GM21526 (cell line): ENCODE measurements around the gene PAQR8.
"Not testable (repeated sequence)": the region's sequence is repeated elsewhere in the genome, so short reads cannot be mapped to it uniquely, and the experiment has no call there.

Source experiments
- ATAC-seq: cut with Tn5 transposase; IDR thresholded peaks from one replicate; pipeline ENCODE4 v1.9.1; 2021; ENCODE audit warnings: moderate library complexity; ENCODE audit not compliant: unreplicated experiment, low FRiP score

The PAQR8 gene

DNA sequence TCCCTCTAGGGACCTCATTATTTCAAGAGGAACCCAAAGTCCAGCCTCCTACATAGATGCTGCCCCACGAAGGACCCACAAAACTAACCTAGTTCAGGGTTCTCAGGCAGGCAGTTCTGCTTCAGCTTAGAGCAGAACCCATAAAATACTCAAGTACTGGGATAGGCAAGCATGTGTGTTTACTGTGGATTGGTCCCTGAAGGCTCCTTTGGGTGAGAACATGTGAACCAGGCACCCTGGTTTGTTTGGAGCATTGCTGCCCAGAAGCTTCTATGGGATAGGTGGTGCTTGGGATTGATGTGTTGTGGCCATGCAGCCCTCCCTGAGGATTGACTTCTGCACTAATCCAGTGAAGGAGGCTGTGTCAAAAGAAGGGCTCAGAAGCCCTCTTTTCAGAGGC lies 43.3 kb downstream of the PAQR8 start:
- no peak for ATAC-seq

DNA sequence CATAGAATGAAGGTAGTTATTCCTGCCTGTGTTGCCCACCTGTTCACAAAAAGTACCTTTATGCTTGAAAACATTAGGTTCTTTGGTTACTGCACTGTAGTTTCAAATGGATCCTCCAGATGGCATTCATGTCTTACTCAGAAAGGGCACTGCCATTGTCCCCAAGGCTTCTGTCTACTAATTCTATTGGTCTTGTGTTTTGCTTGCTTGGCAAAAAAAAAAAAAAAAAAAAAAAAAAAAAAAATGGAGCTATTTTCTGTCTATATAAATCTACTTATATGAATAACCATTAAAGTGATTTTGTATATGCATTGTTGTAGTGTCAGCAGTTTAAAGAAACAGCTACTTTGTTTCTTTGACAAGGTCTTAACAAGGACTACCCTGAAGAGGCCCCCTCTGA lies 45.5 kb downstream of the PAQR8 start:
- ATAC-seq, result no peak

DNA sequence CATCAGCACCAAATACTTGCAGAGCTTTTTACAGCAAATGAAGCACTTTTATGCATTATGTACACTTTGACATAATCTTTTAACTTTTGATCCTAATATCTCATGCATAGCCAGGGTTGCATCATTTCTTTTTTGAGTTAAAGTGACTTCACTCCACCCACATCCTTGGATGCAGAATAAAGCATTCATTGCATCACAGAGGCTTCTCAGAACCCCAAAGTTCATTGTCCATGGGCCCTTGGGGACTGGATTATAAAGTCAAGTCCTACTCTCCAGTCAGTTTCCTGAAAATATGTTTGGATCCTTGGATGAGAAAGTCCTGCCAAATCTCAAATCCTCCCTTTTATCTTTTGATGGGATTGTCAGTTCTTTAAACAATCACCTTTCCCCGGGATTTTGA lies 47.5 kb downstream of the PAQR8 start:
- no peak for ATAC-seq

DNA sequence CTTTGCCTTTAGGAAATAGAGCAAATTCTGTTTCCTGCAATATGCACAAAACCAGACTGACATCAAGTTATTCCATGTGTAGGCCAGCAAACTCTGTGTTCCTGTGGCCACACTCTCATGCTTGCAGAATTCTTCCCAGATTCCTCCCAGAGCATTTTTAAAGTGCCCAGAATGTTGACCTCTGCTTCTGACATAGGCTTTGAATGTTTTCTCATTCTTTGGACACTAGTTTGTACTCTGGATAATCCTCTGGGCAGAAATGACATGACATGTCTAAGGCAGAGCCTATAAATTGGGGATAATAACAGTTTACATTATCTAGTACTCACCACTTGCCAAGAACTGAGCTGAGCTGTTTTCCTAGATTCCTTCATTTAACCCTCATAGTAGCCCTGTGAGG lies 49.0 kb downstream of the PAQR8 start:
- no peak for ATAC-seq

DNA sequence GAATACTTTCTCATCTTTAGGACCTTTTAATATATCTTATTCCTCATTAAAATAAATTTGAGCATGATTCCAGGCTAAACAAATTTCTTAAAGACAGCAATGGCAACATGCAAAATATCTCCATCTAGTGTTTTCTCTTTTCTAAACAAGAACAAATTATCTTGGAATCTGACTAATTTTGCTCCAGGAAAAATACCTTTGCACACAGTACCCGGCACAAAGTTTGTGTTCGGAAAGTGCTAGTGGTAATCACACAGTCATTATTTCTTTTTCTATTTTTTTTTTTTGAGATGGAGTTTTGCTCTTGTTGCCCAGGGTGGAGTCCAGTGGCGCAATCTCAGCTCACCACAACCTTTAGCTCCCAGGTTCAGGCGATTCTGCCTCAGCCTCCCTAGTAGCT lies 50.0 kb downstream of the PAQR8 start:
- ATAC-seq, result no peak

DNA sequence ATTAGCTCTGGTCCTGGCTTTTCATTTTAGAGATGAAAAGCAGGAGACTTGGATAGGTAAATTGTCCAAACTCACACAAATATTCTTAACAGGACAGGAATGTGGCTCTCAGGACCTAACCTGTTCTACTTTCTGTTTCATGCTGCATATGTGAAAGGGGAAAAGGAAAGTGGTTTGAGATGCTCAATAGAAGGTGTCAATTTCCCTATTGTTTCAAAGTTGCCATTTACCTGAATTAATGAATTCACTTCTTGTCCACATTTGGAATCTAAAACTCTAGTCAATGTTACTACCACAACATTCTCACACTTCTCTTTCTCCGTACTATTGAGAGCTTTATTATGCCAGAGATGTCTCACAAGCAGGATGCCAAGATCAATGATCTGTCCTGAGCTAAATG lies 53.4 kb downstream of the PAQR8 start:
- no peak for ATAC-seq

DNA sequence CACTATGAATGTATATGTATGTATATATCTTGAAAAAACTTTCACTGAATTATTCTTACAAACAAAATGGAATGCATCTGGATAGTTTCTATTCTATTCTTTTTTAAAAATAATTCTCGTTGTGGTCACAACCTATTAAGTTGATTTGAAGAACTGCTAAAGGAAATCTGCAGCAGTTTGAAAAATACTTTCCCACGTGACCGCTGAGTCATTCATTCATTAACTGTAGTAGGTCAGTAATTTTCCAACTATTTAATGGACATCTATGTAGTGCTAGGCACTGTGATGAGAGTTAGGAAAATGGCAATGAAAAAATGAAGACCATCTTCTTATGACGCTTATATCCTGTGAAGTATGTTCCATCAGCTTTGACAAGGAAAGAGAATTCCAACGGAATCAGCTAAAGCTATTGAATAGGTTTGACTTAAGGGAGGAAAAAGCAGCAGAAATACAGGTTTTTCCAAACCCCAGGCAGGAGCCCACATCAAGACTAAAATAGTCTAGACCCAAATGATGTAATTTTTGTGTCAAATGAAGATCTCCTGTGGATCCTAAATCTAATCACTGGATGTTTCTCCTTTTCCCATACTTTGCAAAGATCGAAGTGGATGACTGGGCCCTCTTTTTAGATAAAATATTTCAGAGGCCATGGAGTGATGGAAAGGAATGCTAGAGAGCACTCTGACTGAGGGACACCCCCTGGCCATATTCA lies 54.1 kb downstream of the PAQR8 start:
- ATAC-seq, result no peak

DNA sequence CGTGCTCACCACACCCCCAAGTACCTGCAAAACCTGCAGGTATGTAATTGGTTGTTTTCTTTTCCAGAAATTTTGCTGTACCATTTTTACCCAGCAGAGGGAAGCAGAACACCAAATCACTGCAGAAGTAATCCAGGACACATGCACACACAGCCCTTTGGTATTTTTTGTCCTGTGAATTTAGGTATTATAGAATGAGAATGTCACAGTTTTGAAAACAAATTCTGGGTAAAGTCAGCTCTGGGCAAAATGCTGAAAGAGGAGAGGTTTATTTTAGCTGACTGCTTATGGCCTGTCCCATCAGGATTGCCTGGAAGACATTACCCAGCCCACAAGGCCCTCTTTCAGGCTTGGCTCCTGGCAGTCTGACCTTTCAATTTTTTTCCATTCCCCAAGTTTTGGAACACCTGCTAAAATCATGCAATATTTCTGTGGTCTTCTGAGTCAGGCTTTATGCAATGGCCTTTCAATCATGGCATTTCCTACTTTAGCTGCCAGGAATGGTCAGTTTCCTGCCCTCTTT lies 54.7 kb downstream of the PAQR8 start:
- no peak for ATAC-seq

DNA sequence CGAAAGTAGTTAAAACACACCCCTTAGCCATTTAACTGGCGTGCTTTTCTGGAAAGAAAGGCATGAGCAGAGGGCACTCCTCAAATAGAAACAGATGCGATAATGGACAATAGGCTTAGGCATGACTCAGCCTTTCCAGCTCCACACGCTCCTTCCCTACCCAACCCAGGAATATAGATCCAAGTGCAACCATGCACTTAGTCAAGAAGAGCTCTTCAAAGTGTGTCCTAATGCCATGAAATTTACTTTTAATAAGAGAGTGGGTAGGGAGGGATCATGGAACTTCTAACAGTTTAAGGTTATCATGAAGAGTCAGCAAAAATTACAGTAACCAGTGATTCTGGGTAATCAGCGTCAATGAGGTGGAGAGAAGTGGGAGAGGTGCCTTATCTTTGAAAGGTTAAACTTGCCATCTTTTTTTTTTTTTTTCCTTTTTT lies 55.7 kb downstream of the PAQR8 start:
- ATAC-seq, result no peak

DNA sequence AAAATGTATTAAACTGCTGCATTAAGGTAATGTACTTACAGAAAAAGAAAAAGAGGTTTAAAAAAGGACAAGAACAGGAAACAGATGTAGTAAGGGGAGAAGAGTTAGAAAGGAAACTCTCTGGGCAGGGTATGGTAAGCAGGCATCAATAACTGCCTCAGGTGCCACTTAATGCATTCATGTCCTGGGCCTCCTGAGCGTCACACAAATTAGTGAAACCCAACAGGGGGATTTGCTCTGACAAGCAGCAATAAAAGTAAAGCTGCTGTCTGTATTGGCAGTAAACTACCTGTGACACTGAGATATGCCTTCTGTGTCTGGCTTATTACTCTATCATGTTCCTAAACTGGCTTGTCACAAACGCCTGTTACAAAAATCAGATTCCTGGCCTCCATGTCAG lies 56.7 kb downstream of the PAQR8 start:
- no peak for ATAC-seq

DNA sequence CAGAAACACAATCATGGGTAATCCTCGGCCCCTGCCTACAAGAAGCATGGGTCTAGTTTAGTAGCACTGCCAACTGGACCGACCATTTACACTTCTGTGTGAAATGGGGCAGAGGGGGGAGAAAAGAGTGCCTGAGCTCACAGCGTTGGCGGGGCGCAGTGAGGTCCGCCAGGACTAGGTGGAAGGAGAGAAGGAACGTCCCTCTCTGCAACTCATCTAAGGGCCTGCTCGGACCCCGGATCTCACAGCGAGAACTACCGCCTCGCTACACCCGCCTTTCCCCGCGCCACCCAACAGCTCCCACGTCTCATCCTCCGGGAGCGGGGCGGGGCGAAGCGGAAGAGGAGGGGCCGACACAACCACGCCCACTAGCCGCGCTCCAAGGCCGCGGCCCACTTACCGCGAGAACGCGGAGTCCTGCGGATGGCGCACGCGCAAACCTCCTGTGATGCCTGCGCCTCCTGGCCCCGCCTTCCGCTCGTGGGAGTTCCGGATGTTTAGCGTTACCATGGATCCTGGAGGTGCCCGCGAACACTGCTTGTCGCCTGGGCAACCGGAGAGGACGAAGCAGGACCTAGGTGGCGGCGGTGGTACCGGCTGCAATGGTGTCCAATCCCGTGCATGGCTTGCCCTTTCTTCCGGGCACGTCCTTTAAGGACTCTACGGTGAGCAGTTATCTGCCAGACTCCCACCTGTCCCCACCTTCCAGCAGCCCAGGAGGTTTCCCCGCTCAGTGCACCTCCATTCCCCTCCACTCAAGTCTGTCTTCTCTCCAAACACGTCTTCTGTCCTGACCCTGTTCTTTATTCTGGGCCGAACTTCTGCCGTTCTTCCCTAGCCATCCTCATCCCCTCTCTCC lies 58.1 kb downstream of the PAQR8 start, which contains the start of gene EFHC1:
Gene EFHC1 (plus strand): TSS at position 534 of the 859 bp plus-strand sequence. CDS start 69 bp downstream, at position 603.
- peak; percentile 85 for ATAC-seq

DNA sequence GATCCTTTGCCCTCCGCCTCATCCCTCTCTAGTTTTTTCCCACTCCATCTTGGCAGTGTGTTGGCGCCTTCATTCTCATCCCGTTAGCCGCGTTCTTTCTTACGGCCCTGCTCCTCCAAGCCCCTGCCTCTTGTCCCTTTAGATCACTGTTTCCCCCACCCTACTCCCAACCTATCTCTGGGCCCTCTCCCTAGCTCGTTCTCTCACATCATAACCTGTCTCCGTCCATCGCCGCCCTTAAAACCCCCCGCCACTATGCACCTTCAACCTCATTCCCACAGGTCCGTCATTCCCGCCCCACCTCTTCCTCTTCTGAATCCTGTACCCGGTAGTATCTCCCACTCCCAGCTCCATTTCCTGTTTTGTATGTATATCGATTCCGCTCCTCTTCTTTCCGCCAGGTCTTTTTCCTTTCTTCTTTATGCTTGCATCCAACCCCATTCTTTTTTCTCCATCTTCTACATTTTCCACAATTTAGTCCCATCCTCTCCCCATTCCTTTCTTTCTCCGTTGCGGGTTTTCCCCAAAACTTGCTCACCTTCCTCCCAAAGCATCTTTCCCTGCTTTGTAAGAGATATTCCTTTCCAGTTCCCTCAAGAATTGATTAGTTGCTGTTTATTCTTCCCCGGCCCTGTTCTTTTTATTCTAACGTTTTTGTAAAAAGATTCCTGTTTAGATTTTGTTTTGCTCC lies 58.9 kb downstream of the PAQR8 start:
- ATAC-seq, result no peak

DNA sequence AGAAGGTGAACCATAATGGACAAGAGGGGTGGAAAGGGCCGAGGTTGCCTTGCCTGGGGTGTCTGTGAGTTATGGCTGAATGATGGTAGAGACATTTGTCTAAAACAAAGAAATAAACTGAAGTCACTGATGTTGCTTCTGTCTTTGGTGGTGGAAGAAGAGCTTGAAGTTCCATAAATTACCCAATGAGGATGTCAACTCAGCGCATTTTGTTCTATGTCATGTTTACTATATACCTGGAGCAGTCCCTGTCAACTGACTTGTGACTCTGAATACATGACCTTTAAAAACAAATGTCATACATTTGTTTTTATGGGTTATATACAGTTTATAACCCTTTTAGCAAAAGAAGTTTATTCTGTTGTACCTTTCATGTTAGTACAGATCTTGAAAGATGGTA lies 60.2 kb downstream of the PAQR8 start:
- no peak for ATAC-seq

DNA sequence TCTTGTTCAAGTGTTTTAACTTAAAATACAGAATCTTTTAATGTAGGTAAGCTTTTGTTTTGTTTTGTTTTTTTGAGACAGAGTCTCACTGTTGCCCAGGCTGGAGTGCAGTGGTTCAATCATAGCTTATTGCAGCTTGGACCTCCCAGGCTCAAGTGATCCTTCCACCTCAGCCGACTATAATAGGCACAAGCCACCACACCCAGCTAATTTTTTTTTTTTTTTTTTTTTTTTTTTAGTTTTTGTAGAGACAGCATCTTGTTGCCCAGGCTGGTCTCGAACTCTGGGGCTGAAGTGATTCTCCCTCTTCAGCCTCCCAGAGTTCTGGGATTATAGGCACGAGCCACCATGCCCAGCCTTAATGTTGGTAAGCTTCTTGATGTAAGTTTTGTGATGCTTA lies 61.5 kb downstream of the PAQR8 start:
- ATAC-seq, result no peak

DNA sequence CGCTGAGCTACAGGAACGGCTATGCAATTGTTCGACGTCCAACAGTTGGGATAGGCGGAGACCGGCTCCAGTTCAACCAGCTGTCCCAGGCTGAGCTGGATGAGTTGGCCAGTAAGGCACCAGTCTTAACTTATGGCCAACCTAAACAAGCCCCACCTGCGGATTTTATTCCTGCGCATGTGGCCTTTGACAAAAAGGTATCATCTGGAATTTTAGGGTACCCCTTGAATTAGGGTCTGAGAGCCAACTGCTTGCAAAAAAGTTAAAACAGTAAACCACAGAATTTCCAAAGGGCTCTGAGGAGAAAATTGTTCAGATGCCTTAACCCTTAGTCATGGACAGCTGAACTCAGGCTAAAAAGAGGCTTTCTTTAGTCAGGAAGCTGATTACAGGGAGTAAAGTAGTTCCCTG lies 62.0 kb downstream of the PAQR8 start:
- no peak for ATAC-seq

DNA sequence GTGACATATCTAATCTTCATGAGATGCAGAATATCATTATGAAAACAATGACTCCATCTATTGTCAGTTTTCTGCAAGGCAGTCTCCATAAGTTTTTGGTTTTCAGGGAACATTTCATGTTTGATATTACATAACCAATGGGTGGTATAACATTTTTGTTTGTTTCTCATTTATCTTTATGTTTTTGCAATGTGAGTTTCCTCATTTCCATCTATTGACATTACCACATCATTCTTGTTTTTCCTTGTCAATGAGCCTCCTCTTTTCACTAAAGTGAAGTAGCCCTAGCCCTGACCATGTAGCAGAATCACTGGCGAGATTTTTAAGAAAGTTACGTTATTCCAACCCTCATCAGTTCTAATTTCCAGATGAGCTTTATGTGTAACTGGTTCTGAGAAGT lies 62.6 kb downstream of the PAQR8 start:
- ATAC-seq, result no peak

DNA sequence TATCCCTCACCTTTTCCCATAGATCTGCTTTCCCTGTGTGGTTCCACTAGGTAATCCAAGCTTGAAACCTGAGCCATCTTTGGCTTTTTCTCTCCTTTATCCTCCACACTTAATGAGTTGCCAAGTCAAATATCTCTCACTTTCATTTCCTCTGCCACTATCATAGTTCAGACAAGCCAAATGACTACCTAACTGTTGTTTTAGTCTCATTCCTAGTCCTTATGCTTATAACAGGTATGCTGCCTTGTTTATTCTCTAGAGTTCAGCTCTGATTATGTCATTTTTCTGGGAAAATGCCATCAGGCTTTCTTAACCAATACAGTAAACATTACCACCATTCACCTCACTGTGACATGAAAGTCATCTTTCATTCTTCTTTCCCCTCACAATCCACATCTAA lies 64.7 kb downstream of the PAQR8 start:
- ATAC-seq, result no peak

DNA sequence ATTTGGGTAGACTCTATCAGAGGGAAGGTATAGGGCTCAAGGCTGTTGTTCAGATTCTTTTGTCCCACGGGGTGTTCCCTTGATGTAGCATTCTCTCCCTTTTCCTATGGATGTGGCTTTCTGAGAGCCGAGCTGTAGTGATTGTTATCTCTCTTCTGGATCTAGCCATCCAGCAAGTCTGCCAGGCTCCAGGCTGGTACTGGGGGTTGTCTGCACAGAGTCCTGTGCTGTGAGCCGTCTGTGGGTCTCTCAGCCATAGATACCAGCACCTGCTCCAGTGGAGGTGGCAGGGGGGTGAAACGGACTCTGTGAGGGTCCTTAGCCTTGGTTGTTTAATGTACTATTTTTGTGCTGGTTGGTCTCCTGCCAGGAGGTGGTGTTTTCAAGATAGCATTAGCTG lies 71.3 kb downstream of the PAQR8 start:
- not testable (repeated sequence) for ATAC-seq

DNA sequence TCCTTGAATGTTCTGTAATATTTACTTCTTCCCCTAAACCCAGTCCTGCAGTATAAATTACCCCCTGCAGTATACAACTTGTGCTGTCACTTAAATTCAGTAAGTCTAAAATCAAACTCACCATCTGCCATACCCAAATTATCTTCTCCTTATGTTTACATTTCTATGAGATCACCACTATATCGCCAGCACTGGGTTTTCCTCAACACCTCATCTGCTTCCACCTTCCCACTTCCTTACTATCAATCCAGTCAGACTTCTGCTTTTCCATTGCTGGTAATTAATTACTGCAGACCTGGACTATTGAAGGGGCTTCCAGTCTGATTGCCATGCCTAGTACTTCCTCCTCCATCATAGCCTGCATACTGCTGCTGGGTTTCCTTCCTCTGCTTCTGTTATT lies 73.4 kb downstream of the PAQR8 start:
- ATAC-seq, result no peak

DNA sequence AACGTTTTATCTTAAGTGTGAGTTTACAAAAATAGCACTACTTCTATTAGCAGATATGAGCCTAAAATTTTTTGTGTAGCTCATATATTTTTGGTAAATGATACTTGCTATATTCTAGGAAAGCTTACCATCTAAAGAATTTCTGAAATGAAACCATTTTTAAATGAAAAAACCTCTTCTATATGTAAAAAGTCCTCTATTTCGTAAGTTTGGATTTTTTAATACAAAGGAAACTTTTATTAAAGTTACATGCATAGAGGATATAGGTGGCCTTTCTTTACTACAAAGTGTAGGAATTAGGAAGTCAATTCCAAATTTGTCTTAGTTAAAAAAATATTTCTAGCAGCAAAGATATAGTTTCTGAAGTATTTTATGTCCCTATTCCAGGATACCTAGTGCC lies 77.0 kb downstream of the PAQR8 start:
- no peak for ATAC-seq

DNA sequence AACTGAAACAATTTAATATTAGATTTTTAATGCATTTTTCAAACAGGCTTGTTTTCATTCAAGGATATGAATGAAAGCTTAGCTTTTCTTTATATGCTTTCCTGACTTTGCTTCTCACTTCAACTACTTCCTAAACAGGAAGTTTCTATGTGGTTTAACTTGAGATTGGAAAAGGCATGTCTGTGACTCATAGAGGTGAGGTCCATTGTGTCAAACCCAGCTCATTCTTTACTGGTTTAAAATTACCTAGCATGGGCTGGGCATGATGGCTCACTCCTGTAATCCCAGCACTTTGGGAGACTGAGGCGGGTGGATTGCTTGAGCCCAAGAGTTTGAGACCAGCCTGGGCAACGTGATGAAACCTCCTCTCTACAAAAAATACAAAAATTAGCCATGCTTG lies 92.6 kb downstream of the PAQR8 start:
- ATAC-seq, result no peak
